HTERT RPE-1 (cell line): ENCODE results near the gene CDPF1.
"Not testable (repeated sequence)": the region's sequence is repeated elsewhere in the genome, so short reads cannot be mapped to it uniquely, and the experiment has no call there.

Experiments
- in situ Hi-C: fragments of 300-500 bp; cut with MboI; formaldehyde crosslinking; loops from 4 replicates; pipeline ENCODE4 v1.14.3; 2020; ENCODE audit warnings: low sequenced_read_pairs

The CDPF1 gene

GRCh38 chr22:46226577-46226976 lies 23.5 kb downstream of the CDPF1 start:
- in situ Hi-C loops = no loop called here

GRCh38 chr22:46225631-46226030 lies 24.5 kb downstream of the CDPF1 start:
- in situ Hi-C loops = no loop called here

GRCh38 chr22:46224898-46225290 lies 25.2 kb downstream of the CDPF1 start:
- in situ Hi-C loops = no loop called here

GRCh38 chr22:46224044-46224897 lies 25.8 kb downstream of the CDPF1 start:
- in situ Hi-C loops = no loop called here

- in situ Hi-C loops = no loop called here
Observed at GRCh38 chr22:46220921-46221320, 29.2 kb downstream of the CDPF1 start.

GRCh38 chr22:46219636-46220035 lies 30.5 kb downstream of the CDPF1 start:
- in situ Hi-C loops = no loop called here

GRCh38 chr22:46214616-46215015 lies 35.5 kb downstream of the CDPF1 start:
- in situ Hi-C loops = no loop called here

- in situ Hi-C loops = no loop called here
Observed at GRCh38 chr22:46214149-46214548, 35.9 kb downstream of the CDPF1 start.

GRCh38 chr22:46213052-46213451 lies 37.0 kb downstream of the CDPF1 start:
- in situ Hi-C loops = no loop called here

GRCh38 chr22:46212195-46212594 lies 37.9 kb downstream of the CDPF1 start:
- in situ Hi-C loops = no loop called here

- in situ Hi-C loops = no loop called here
Observed at GRCh38 chr22:46209262-46209661, 40.8 kb downstream of the CDPF1 start.

- in situ Hi-C loops = no loop called here
Observed at GRCh38 chr22:46203601-46203980, 46.5 kb downstream of the CDPF1 start.

- in situ Hi-C loops = no loop called here
Observed at GRCh38 chr22:46202897-46203600, 47.0 kb downstream of the CDPF1 start.

- in situ Hi-C loops = no loop called here
Observed at GRCh38 chr22:46201059-46201757, 48.9 kb downstream of the CDPF1 start.

- in situ Hi-C loops = not testable (repeated sequence)
Observed at GRCh38 chr22:46198806-46199205, 51.3 kb downstream of the CDPF1 start.

- in situ Hi-C loops = no loop called here
Observed at GRCh38 chr22:46198274-46198673, 51.8 kb downstream of the CDPF1 start.

- in situ Hi-C loops = no loop called here
Observed at GRCh38 chr22:46196278-46196677, 53.8 kb downstream of the CDPF1 start.

- in situ Hi-C loops = no loop called here
Observed at GRCh38 chr22:46195487-46196165, 54.5 kb downstream of the CDPF1 start.
